ENCODE measurements around the gene LRRTM4. TPM values are rescaled to one million over a fixed set of nuclear protein-coding genes. Genes with fewer than 3 reads are reported as not detected.

Gene LRRTM4
- total RNA-seq, 1 experiment from 2014 or later: 12.0 TPM

DNA sequence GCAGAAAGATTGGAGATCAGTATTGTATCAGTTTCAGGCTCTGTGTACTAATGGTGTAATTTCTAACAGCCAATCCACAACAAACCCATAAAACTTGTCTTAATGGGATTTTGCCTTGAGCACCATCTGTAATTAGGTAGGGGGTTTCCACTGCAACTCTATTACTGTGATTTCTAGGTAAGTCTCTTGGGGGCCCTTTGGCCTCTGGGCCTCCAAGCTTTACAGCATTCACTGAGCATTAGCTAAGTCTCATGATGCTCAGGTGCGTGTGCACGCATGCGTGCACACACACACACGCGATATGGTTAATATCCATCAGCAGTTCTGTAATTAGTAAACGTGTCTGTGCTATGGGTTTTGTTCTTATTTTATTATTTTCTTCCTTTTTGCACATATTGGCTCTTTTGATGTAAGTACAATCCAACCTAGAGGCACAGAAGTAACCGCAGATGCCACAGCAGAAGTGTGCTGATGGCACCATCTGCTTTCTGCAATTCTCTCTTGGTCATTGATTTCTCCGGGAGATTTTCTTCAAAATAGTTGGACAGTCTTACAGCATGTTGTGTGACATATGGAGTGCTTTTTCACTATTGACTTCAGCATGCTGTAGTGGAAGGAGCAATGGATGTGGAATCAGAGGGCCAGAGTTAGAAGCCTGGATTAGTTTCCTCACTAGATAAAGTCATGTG lies 592.0 kb downstream of the LRRTM4 start:
- Mint-ChIP-seq H3K4me3 (no peak overlapping the region), H3K4me1 (peaks cover 0 to 3% of the 10 kb centered on the region in 2 experiments; a peak in 1 of 4 replicates), H3K27me3 (ENCODE audit: low read depth) (no peaks in the 10 kb centered on the region), H3K36me3 (ENCODE audit: insufficient read depth in 1 of 3, low read depth in 3 of 3) (no peaks in the 10 kb centered on the region), H3K27ac (no peak overlapping the region), H3K9me3 (no peaks in the 10 kb centered on the region)
- H2BK5ac ChIP-seq (ENCODE audit: insufficient read length, low read length): no peak overlapping the region
- H3K9me3 ChIP-seq (ENCODE audit: control insufficient read depth, low read depth, low read length): no peaks in the 10 kb centered on the region
- no peaks in the 10 kb centered on the region for H3K23me2 ChIP-seq (ENCODE audit: insufficient read length, low read depth, low read length, poor library complexity, severe bottlenecking)
- H2BK120ac ChIP-seq (ENCODE audit: low read depth, low read length, poor library complexity, severe bottlenecking): no peak overlapping the region
- no peak overlapping the region for H3K9ac ChIP-seq (ENCODE audit: extremely low read depth, insufficient read length, low read length)
- TF ChIP-seq, protein P1, sequence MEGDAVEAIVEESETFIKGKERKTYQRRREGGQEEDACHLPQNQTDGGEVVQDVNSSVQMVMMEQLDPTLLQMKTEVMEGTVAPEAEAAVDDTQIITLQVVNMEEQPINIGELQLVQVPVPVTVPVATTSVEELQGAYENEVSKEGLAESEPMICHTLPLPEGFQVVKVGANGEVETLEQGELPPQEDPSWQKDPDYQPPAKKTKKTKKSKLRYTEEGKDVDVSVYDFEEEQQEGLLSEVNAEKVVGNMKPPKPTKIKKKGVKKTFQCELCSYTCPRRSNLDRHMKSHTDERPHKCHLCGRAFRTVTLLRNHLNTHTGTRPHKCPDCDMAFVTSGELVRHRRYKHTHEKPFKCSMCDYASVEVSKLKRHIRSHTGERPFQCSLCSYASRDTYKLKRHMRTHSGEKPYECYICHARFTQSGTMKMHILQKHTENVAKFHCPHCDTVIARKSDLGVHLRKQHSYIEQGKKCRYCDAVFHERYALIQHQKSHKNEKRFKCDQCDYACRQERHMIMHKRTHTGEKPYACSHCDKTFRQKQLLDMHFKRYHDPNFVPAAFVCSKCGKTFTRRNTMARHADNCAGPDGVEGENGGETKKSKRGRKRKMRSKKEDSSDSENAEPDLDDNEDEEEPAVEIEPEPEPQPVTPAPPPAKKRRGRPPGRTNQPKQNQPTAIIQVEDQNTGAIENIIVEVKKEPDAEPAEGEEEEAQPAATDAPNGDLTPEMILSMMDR (conservative IDR thresholded peaks at IDR 0.05): no peak
- no peak overlapping the region for H3T11ph ChIP-seq (ENCODE audit: low read length)
- no peak overlapping the region for H2BK12ac ChIP-seq (ENCODE audit: insufficient read length, low read depth, low read length)
- no peak overlapping the region for H3K14ac ChIP-seq (ENCODE audit: insufficient read depth, low read length)
- H2BK15ac ChIP-seq (ENCODE audit: low read depth, low read length): no peak overlapping the region
- no peak overlapping the region for H2AFZ ChIP-seq (ENCODE audit: low read length)
- no peak overlapping the region for H4K91ac ChIP-seq (ENCODE audit: insufficient read length, low read depth, low read length)
- H3K79me2 ChIP-seq (ENCODE audit: insufficient read depth, low read length): no peaks in the 10 kb centered on the region
- WGBS (ENCODE audit: extremely low coverage, insufficient read length, low lambda C conversion rate): no CpG with 5 or more reads among the region's 8 CpGs
- H4K5ac ChIP-seq (ENCODE audit: insufficient read length, low read depth, low read length): no peak overlapping the region
- no peak overlapping the region for H3K18ac ChIP-seq (ENCODE audit: insufficient read length, low read depth, low read length)
- H3K27ac ChIP-seq (ENCODE audit: insufficient read length, low read depth, low read length): no peak overlapping the region
- no peak overlapping the region for H3K56ac ChIP-seq (ENCODE audit: insufficient read length, low read depth, low read length)
- no peak overlapping the region for H3K4me2 ChIP-seq (ENCODE audit: insufficient read depth, insufficient read length, low read length)
- no peaks in the 10 kb centered on the region for H3K27me3 ChIP-seq (ENCODE audit: insufficient read depth, low read length)
- no peak overlapping the region for H2AK5ac ChIP-seq (ENCODE audit: insufficient read length, low read length)
- no peaks in the 10 kb centered on the region for H4K20me1 ChIP-seq (ENCODE audit: control insufficient read depth, insufficient read depth, insufficient read length)
- DNase-seq: no peak
- H3K4me1 ChIP-seq (ENCODE audit: insufficient read depth, low read length): no peaks in the 10 kb centered on the region
- H4K8ac ChIP-seq (replicated peaks; ENCODE audit: insufficient read length, low read depth, low read length): no peak overlapping the region
- H2BK20ac ChIP-seq (ENCODE audit: low read depth, low read length, poor library complexity, severe bottlenecking): no peak overlapping the region
- no peak overlapping the region for H3K23ac ChIP-seq (ENCODE audit: insufficient read length, low read depth, low read length)
- H3K79me1 ChIP-seq (ENCODE audit: insufficient read depth, low read depth, low read length, poor library complexity, severe bottlenecking): no peaks in the 10 kb centered on the region
- no peak overlapping the region for H3K4ac ChIP-seq (ENCODE audit: low read depth, low read length)
